ENCODE data around the gene TAB2. TPM values are rescaled to one million over a fixed set of nuclear protein-coding genes. Genes with fewer than 3 reads are reported as not detected.

TAB2 gene
- total RNA-seq, 4 donors from 2014 or later, result 43.6 to 89.9 (median 64.7) TPM

DNA sequence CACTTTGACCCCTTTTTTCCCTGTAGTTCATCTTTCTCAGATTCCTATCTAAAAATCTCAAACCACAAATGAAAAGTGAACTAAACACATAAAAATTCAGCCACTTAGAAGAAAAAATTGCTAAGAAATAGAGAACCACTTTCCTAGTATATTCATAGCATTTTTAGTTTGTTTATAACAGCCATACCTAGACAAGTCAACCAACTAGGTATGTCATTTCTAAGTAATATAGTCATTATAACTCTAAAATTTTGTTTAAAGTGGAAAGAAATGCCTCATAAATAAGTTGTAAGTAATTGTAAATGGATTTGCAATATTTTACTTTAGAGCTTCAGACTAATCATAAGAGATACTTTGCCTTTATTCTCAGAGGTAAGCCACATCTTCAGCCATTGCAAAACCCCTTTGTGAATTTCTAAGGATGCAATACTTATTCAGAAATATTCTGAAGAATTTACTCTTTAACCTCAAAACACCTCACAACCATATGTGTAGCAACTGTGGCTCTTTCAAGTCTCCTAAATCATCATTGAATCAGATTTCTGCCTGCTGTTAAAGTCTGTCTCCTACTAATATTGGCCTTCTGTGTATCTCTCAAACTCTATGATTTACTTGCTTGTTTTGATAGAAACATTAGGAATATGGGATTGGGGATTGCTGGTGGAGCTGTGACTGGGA is 75.6 kb downstream of the TAB2 start:
- H3K27ac ChIP-seq, result no peak overlapping the region
- intact Hi-C loops (cut with DNase I; ENCODE audit: low total_unique reads), result no loop called here
- H3K4me3 ChIP-seq, result no peak overlapping the region
- TF ChIP-seq, protein P1, sequence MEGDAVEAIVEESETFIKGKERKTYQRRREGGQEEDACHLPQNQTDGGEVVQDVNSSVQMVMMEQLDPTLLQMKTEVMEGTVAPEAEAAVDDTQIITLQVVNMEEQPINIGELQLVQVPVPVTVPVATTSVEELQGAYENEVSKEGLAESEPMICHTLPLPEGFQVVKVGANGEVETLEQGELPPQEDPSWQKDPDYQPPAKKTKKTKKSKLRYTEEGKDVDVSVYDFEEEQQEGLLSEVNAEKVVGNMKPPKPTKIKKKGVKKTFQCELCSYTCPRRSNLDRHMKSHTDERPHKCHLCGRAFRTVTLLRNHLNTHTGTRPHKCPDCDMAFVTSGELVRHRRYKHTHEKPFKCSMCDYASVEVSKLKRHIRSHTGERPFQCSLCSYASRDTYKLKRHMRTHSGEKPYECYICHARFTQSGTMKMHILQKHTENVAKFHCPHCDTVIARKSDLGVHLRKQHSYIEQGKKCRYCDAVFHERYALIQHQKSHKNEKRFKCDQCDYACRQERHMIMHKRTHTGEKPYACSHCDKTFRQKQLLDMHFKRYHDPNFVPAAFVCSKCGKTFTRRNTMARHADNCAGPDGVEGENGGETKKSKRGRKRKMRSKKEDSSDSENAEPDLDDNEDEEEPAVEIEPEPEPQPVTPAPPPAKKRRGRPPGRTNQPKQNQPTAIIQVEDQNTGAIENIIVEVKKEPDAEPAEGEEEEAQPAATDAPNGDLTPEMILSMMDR (IDR thresholded peaks at IDR 0.05), result no peak
- TF ChIP-seq EP300 (IDR thresholded peaks at IDR 0.05; ENCODE audit: low read depth), result no peak
- no peak for TF ChIP-seq POLR2A (IDR thresholded peaks at IDR 0.05)
- no peak for TF ChIP-seq POLR2AphosphoS5 (IDR thresholded peaks at IDR 0.05)
- no peaks in the 10 kb centered on the region for H3K9me3 ChIP-seq
- H3K36me3 ChIP-seq, result peaks cover 0 to 14% (median 2%) of the 10 kb centered on the region in 4 donors
- peaks cover 6 to 34% (median 22%) of the 10 kb centered on the region in 4 donors for H3K4me1 ChIP-seq
- in situ Hi-C loops (cut with MboI; ENCODE audit: low pct_ligation_motif_present in 1 of 4, low pct_unique_long_range_greater_than_20kb in 1 of 4, low sequenced_read_pairs in 3 of 4), result no loop called here
- DNase-seq, result no peak
- H3K27me3 ChIP-seq, result no peaks in the 10 kb centered on the region

DNA sequence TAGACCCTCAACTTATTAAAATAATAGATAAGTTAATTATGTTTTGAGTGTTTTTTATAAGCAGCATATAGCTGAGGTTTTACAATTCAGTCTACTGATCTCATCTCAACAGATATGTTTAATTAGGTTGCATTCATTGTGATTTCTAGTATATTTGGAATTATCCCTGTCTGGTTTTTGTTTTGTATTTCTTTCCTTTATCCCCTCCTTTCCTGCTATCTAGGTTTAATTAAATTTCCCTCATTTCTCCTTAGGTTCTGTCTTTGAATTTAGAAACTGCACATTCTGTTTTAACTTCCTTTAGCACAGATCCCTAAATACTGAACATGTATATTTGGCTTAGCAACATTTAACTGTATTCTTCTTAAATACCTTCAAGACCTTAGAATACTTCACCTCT is 77.7 kb downstream of the TAB2 start:
- Histone ChIP-seq H3K27me3 (no peaks in the 10 kb centered on the region), H3K36me3 (peaks cover 0 to 33% (median 12%) of the 10 kb centered on the region in 4 donors), H3K27ac (no peak overlapping the region), H3K4me3 (no peak overlapping the region), H3K9me3 (no peaks in the 10 kb centered on the region), H3K4me1 (peaks cover under 1 to 13% (median 4%) of the 10 kb centered on the region in 4 donors)
- in situ Hi-C loops (cut with MboI; ENCODE audit: low pct_ligation_motif_present in 1 of 4, low pct_unique_long_range_greater_than_20kb in 1 of 4, low sequenced_read_pairs in 3 of 4), result no loop called here
- TF ChIP-seq POLR2A (IDR thresholded peaks at IDR 0.05) (no peak), EP300 (IDR thresholded peaks at IDR 0.05; ENCODE audit: low read depth) (no peak), POLR2AphosphoS5 (IDR thresholded peaks at IDR 0.05) (no peak)
- TF ChIP-seq, protein P1 (IDR thresholded peaks at IDR 0.05), result no peak
- intact Hi-C loops (cut with DNase I; ENCODE audit: low total_unique reads), result no loop called here
- DNase-seq, result no peak

GRCh38 chr6:149397384-149397783 is 79.9 kb downstream of the TAB2 start:
- 93 to 97% methylated on average over 4 to 6 of the region's 6 CpGs for WGBS, 2 donors (ENCODE audit: low coverage in 1 of 2)
- Histone ChIP-seq H3K4me3 (no peak overlapping the region), H3K36me3 (peaks cover 0 to 44% (median 17%) of the 10 kb centered on the region in 4 donors), H3K4me1 (peaks cover 0 to 7% (median 3%) of the 10 kb centered on the region in 4 donors), H3K9me3 (no peaks in the 10 kb centered on the region), H3K27me3 (no peaks in the 10 kb centered on the region), H3K27ac (no peak overlapping the region)
- TF ChIP-seq, protein P1 (IDR thresholded peaks at IDR 0.05), result no peak
- TF ChIP-seq POLR2AphosphoS5 (IDR thresholded peaks at IDR 0.05) (no peak), POLR2A (IDR thresholded peaks at IDR 0.05) (no peak), EP300 (IDR thresholded peaks at IDR 0.05; ENCODE audit: low read depth) (no peak)
- no peak for DNase-seq
- intact Hi-C loops (cut with DNase I; ENCODE audit: low total_unique reads) (no loop called here), in situ Hi-C loops (cut with MboI; ENCODE audit: low pct_ligation_motif_present in 1 of 4, low pct_unique_long_range_greater_than_20kb in 1 of 4, low sequenced_read_pairs in 3 of 4) (no loop called here)

DNA sequence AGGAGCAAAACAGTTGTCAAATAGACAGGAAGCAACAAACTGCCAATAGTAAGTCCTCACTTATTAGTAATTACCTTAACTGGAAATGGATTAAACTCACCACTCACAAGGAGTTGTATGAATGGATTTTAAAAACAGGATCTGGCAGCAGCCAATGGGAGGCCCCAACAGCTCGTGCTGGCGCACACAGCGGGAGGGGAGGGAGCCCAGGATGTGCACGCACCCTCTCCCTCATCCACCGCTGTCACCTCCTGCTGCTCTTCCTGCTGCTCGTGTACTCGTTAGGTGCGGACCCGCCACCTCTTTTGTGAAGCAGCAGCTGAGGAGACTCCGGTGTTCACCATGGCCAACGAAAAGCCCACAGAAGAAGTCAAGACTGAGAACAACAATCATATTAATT is 82.5 kb downstream of the TAB2 start, which contains the start of gene SUMO4:
Gene SUMO4 (plus strand): TSS at position 213 of the 400 bp plus-strand sequence. CDS start 130 bp downstream, at position 343.
- TF ChIP-seq, protein P1 (IDR thresholded peaks at IDR 0.05), result no peak
- no peak for TF ChIP-seq EP300 (IDR thresholded peaks at IDR 0.05; ENCODE audit: low read depth)
- no peak for TF ChIP-seq POLR2A (IDR thresholded peaks at IDR 0.05)
- TF ChIP-seq POLR2AphosphoS5 (IDR thresholded peaks at IDR 0.05), result no peak
- in situ Hi-C loops (cut with MboI; ENCODE audit: low pct_ligation_motif_present in 1 of 4, low pct_unique_long_range_greater_than_20kb in 1 of 4, low sequenced_read_pairs in 3 of 4) (no loop called here), intact Hi-C loops (cut with DNase I; ENCODE audit: low total_unique reads) (no loop called here)
- WGBS, 2 donors (ENCODE audit: low coverage in 1 of 2), result 92 to 100% methylated on average over 3 to 11 of the region's 11 CpGs
- no peaks in the 10 kb centered on the region for H3K27me3 ChIP-seq
- no peaks in the 10 kb centered on the region for H3K9me3 ChIP-seq
- H3K27ac ChIP-seq, result no peak within 1 kb of the TSS
- no peak within 1 kb of the TSS for H3K4me3 ChIP-seq
- peaks cover 0 to 55% (median 22%) of the 10 kb centered on the region in 4 donors for H3K36me3 ChIP-seq
- H3K4me1 ChIP-seq, result no peaks in the 10 kb centered on the region
- DNase-seq, result no peak
